Stimulated activated CD4-positive, alpha-beta T cell treated with anti-CD3 and anti-CD28 coated beads, Interleukin-15, amount 100 ng/mL, for 1 hour (primary cell): Measurements from ENCODE around the gene ITPR2.
"Not testable (repeated sequence)": the region's sequence is repeated elsewhere in the genome, so short reads cannot be mapped to it uniquely, and the experiment has no call there.

ENCODE experiments used
- DNase-seq, 2 donors: peaks; one replicate each; pipeline ENCODE4 v3.0.0-alpha.2; 2020; ENCODE audit warnings: low read depth in 1 of 2, low spot score in 1 of 2

Gene ITPR2

DNA sequence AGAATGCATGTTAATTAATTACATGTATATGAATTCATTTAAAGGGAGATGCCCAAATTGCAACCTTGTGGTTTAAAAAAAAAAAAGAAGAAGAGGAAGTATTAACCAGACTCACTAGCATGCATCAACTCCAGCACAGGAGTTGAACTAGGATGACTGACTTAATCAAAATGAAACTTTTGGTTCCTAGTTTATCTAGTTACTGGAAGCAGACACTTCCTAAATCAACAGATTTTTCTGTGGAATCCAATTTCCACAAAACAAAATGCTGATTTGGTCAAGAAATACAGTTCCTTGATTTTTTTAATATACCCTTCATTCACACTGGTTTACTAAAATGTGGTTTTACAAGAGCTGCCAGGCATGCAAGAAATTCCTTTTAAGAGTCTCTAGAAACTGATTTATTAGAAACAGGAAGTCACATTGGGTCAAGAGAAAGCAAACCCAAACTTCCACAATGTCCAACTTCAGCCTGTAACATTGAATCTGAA, 41.6 kb downstream of the ITPR2 start:
- DNase-seq, result no peak

DNA sequence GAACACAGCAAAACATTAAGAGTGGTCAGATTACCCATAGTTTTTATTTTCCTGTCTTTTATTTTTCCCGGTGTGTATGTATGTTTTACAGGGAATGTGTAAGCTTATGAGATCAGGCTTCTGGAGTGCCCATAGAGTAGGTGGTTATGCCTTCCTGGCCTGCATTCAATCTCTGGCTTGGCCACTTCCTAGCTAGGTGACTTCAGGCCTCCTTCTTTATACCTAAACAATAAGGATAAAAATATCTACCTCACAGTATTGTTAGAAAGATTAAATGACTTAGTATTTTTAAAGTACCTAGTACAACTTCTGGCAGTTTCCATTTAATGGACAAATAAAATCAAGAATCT, 42.4 kb downstream of the ITPR2 start:
- DNase-seq, result no peak

DNA sequence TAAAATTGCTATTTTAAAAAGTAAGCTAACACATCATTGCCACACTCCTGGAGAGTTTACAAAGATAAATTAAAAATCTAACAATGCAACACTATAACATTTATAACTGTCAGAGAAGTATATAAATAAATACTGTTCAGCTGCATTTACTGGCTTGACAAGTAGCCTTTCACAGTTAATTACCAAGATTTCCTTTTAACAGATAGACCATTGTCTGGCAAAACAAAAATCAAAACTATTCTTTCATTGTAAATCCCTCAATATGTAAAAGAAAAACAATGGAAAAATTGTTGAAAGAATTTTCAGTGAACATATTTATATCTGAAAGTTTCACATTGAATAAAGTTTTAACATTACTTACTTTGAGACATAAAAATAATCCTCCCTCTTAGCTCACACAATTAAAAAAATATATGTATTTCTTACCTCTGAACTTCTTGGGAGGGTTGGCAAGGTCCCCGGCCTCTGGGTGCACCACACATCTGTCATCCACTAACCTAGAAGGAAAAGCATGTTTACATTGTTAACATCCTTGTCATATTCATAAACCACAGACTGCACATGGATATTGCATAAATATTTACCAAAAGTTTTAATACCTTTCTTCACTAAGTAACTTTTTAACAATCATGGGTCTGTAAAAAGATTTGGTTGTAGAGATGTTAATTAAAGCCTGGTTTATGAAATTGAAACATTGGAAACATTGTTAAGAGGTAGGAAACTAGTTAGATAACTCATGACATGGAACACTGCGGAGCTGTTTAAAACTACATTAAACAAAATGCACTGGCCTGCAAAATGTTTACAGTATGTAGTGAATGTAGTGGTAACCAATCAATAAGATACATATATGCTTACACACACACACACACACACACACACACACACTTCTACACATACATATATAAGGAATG, 43.0 kb downstream of the ITPR2 start:
- no peak for DNase-seq

DNA sequence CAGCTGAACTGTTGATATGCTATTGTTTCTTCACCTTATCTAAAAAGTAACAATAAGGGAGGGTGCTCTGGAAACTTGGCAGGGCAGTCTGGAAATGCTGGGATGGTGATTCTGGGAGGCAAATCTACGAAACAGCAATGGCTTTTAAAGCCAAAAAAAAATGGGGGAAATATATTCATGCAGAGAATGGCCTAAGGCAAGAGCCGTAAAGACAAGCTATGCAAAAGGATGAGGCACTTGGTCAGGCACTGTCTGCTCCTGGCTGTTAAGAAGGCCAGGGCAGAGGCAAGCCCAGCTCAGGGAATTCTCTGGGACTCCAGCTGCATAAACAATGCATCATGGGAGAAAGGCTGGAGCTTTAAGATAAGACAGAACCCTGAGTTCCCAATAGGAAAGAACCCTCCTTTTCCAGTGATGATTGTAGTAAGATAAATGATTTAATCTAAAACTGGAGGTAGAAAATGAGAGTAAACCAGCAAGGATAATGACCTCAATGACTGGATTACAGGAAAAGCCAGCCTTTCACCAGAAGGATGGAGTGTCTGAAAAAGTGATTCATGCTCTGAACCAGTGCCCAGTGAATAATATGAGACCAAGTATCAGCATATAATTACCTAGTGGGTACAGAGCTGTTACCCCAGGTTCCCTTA, 46.0 kb downstream of the ITPR2 start:
- DNase-seq, result no peak

DNA sequence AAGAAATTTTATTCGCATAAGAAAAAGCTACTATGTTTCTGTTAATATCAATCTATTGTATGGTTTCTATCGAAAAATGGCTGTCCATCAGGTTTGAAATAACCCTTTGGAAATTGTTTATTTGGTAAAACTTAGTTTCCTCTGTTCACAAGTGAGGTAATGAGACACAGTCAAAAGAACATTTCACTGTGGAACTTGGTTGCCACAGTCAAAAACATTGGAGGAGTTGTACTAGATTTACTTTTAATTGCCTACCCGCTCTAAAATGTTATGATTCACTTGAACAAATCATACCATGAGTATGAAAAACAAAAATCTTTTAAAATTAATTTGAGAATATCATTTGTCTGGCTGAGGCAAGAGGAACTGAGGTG, 46.5 kb downstream of the ITPR2 start:
- DNase-seq, result no peak

DNA sequence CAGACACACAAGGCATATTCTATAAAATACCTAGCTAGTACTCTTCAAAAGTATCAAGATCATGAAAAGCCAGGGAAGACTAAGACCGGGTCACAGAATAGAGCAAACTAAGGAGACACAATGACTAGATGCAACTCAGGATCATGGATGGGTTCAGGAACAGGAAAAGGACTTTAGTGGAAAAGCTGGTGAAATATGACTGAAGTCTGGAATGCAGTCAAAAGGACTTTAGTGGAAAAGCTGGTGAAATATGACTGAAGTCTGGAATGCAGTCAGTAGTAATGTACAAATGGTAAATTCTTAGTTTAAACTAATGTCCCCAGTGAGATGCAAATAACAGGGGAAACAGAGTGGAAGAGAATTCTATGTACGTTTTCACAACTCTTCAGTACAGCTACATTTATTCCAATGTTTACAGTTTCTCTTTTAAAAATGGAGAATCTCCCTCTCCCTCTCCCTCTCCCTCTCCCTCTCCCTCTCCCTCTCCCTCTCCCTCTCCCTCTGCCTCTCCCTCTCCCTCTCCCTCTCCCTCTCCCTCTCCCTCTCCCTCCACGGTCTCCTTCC, 49.1 kb downstream of the ITPR2 start:
- not testable (repeated sequence) for DNase-seq

DNA sequence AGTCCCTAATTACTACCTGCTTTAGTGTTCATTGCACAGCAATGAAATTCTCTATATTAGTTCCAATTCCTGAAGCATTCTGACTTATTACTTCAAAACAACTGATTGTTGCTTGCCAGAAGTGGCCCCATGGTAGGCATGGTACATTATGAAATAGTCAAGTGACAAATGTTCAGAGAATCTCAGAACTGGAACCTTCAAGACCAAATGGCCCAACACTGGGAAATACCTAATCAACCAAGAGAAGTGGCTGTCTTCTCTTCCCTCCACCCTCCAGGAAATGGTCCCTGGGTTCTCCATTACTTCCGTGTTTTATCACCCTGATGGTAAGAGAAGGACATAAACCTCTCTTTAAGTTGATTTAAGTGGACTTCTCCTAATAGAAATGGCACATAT, 49.9 kb downstream of the ITPR2 start:
- DNase-seq, result no peak

DNA sequence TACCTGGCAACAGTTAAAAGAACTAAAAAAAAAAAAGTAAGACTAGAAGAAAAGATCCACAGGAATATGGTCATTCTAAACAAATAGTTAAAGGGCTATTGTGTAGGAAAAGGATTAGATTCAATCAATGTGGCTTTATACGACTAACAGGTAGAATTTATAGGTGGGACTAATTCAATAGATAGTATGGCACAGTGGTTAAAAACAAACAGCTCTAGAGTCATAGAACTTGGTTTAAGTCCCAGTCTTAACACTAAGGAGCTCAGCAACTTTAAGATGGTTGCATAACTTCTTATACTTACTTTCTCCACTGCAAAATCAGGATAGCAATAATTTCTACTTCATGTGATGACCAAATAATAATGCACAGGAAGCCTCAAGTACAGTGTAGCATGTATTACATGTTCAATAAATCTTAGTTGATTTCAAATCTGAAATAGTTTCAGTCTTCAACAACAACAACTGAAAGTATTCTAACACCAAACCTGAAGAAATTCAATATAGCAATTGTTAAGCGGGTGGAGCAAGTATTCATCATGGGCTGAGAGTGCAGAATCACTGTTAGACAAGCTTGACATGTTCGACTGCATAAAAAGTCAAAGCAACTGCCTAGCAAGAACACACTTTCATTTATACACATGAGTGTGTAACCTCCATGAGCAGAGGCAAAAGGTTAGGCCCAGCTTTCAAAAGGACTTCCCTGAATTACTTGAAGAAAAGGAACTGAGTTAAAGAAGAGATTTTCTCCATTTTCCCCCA, 50.4 kb downstream of the ITPR2 start:
- DNase-seq, result no peak

DNA sequence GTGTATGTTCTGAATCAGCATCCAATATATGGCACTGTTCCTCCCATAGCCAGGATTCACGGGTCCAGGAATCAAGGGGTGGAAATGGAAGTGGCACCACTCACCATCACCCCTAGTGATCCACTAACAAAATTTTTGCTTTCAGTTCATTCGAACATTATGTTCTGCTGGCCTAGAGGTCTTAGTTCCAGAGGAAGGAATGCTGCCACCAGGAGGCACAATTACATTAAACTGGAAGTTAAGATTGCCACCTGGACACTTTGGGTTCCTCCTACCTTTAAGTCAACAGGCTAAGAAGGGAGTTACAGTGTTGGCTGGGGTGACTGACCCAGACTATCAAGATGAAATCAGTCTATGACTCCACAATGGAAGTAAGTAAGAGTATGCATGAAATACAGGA, 52.3 kb downstream of the ITPR2 start:
- DNase-seq, result not testable (repeated sequence)

DNA sequence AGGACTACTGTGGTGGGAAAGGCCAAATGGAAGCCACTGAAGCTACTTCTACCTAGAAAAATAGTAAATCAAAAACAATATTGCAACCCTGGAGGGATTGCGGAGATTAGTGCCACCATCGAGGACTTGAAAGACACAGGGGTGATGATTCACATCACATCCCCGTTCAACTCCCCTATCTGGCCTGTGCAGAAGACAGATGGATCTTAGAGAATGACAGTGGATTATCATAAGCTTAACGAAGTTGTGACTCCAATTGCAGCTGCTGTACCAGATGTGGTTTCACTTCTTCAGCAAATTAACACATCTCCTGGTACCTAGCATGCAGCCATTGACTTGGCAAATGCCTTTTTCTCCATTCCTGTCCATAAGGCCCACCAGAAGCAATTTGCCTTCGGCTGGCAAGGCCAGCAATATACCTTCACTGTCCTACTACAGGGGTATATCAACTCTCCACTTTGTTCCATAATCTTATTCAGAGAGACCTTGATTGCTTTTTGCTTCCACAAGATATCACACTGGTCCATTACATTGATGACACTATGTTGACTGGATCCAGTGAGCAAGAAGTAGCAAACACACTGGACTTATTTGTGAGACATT, 54.7 kb downstream of the ITPR2 start:
- not testable (repeated sequence) for DNase-seq

DNA sequence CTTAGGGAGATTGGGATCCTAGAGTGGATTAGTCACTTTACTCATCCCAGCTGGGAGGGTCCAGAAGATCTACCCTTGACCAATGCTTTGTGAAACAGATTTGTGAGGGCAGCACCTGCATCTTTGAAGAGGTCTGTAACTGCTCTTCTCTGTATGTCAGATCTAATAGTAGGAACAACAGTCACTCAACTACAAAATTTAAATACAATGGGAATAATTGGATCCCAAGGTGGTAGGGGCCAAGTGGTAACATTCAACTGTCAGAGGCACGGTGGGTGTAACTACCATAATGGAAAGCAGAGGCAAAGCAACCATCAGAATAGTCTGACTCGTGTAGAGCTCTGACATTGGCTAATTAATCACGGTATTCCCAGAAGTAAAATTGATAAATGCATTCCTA, 55.8 kb downstream of the ITPR2 start:
- DNase-seq, result no peak

DNA sequence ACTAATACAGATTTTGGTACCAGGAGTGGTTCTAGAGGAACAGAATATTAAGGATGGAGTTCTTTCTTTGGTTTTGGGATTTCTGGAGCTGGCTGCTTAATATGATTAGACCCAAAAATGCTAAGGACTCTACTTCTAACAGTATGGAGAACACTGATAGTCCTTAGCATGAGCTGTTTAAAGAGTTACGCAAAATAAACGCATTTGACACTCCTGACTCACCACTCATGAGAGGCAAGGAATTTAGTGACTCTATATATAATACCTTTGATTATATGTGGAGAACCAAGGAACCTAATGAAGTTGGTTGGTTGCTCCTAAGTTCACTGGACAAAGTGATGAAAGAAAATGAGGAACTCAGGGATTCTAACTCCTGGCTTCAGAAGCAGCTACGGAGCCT, 57.0 kb downstream of the ITPR2 start:
- not testable (repeated sequence) for DNase-seq

DNA sequence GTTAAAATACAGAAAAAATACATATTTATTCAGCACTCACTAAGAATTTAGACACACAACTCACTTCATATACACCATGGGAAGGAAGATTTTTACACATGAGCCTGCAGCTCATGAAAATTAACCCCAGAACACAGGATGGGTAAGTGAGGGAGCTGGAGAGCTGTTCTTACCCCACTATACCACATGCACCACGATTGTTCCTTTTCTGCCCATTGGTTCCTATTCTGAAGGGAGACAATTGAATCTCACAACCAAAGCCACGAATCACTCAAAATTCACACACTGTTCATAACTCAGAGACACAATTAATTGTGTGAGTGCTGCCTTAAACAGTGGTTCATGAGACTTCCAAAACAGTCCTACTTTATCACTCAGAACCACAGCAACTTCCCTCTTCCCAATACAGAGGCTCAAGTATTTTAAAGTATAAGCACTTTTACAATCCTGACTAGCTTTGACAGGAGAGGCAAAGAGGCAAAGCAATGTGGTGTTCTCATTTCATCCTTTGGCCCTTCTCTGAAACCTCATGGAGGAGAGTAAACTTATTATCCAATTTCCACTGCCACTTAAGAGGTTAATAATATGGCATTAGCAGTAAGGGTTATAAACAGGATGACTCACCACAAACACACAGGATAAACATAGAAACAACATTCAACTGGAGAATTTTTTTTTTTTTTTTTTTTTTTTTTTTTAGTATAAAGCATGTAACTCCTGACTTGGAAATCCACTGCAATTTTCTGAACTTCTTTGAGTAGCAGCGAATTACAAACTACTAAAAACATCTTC, 59.5 kb downstream of the ITPR2 start:
- no peak for DNase-seq

DNA sequence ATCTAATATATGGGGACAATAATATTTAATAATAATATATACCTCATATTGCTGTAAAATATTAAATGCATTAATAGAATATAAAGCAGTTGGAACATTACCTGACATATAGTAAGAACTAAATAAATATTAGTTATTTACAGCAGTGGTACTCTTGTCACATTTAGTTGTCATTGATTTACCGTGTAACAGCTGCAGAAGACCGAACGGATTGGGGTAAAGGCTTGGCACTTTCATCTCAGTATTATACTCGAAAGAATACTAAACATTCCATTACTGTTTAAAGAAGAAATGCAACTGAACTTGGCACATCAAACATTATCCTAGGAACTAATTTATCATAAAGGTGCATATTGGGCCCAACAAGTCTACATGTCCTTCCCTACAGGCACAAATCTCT, 61.1 kb downstream of the ITPR2 start:
- no peak for DNase-seq

DNA sequence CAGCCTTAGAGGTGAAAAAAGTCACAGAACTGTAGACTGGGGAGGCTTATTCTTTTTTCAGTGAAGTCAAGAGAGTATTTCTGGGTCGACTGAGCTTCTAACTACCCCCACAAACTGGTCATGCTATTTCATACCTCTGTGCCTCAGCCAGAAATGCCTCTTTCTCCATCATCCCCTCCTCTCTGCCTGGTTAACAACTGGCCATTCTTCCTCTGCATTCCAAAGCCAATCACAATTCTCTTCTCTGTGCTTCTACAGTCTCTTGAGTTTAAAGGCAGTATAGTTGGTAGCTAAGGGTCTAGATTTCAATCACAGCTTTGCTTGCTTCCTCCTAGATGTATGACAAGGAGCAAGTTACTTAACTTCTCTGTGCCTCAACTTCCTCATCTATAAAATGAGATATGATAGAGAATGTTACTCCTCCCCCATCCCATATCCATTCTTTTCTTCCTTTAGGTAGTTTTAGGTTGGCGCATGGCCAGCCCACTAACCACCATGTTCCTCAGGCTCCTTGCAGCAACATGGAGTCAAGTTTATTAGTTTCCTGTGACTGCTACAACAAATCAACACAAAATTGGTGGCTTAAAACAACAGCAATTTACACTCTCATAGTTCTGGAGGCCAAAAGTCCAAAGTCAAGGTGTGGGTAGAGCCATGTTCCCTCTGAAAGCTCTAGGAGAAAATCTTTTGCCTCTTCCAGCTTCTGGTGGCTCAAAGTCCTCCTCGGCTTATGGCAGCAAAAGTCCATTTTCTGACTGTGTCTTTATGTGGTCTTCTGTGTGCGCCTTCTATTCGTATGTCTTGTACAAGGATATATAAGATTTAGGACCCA, 62.5 kb downstream of the ITPR2 start:
- DNase-seq, result no peak

DNA sequence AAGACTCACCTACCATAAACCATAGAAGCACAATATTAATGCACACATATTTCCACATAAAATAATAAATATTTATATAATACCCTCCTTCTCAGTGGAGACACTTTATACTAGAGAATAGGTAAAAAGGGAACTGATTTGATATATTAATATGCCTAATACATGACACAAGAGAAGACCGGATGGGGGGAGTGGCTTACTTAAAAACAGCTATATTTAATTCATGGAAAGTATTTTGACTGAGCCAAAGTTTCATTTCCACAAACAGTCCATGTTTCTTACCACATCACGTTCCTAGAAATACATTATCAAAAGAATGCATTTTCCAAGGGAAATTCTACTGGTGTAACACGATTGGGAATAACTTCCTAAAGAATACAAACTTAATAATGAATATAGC, 63.4 kb downstream of the ITPR2 start:
- DNase-seq, result no peak

DNA sequence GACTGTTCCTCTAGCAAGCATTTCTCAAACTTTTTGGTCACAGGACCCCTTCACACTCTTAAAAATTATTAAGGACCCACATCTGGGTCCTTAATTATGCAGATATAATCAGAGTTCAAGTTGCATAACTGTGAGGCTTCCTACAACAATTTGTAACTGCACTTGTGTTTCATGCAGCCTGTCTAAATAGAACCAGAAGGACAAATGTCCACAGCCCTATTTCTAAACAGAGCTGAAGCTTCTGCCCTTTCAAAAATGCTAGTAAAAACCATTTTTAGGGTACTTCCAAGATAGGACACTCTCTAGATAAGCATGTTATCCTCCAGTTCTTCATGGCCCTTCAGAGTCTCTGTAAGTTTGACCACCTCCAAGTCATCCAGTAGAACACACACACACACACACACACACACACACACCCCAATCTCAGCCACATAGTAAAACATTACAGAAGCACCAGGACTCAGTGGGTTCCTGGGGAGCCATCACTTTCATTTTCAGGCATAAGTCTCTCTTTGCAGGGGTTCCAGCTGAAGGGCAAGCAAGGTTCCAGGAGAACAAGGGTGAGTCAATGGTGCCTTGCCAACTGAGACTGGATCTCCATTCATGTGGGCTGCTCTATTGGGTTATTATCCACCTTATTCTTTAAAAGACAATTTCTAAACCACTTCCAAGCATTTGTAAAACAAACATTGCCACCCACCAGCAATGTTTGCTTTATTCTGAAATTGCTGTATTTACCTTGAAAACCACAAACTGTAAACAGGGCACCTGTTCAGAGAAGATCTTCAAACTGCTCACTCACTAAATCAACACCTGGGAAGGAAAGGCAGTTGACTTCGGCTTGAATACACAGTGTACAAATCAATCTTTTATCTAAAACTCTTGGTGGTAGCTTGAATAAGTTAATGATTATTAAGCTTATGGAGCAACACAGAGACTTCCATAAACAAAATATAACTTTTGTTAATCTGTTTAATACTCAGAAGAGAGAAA, 64.1 kb downstream of the ITPR2 start:
- DNase-seq, result no peak

DNA sequence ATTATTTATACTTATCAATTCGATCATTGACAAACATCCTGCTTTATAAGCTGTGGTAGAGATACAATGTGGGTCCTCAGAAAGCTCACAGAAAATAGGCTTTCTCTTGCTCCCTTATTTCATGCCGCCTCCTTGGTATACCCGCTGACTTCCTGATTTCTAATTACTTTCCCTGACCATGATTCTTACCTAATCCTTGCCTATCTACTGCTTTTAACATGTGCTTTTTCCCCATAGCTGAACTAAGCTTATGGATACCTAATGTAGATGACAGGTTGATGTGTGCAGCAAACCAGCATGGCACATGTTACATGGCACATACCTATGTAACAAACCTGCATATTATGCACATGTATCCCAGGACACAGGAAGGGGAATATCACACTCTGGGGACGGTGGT, 65.1 kb downstream of the ITPR2 start:
- DNase-seq, result no peak
